GM12891 (cell line): ENCODE measurements around the gene PERM1.
"Not testable (repeated sequence)": the region's sequence is repeated elsewhere in the genome, so short reads cannot be mapped to it uniquely, and the experiment has no call there.

Experiments
- POLR2A ChIP-seq: IDR thresholded peaks from 2 replicates; pipeline ENCODE4 v1.6.1; 2011; ENCODE audit warnings: low read depth, low read length, control low read depth
- POLR2AphosphoS5 ChIP-seq: IDR thresholded peaks from 2 replicates; pipeline ENCODE4 v1.6.1; 2011; ENCODE audit warnings: low read depth, low read length, control low read depth
- TAF1 ChIP-seq: IDR thresholded peaks from 2 replicates; pipeline ENCODE4 v1.6.1; 2011; ENCODE audit warnings: low read depth, low read length, control low read depth

GRCh38 chr1:1030867-1031658 is 49.2 kb upstream of the PERM1 start:
- not testable (repeated sequence) for TF ChIP-seq TAF1, POLR2A, POLR2AphosphoS5
